Kidney epithelial cell (primary cell): Measurements from ENCODE around the gene LSM8. TPM values are rescaled to one million over a fixed set of nuclear protein-coding genes. Genes with fewer than 3 reads are reported as not detected.
A peak's percentile ranks its signal among the peaks of the same experiment; 100 is the strongest.

Experiments used
- DNase-seq: peaks from one replicate; pipeline ENCODE4 v3.0.0-alpha.2; 2010; ENCODE audit warnings: low read depth
- H3K27me3 ChIP-seq: 2 replicates; pipeline ENCODE4 v1.6.0; 2011; ENCODE audit warnings: low read length; ENCODE audit not compliant: control insufficient read depth, insufficient read depth
- H3K36me3 ChIP-seq: 2 replicates; pipeline ENCODE4 v1.5.1; 2011; ENCODE audit warnings: low read length; ENCODE audit not compliant: control insufficient read depth, insufficient read depth
- H3K4me3 ChIP-seq: 2 replicates; pipeline ENCODE4 v1.5.1; 2011; ENCODE audit warnings: low read depth, mild to moderate bottlenecking, control low read depth, low read length
- total RNA-seq: library from RNA; depleted of rRNA; stranded (reverse); fragments of >200 nt; gene quantifications from 2 replicates; pipeline ENCODE4 v1.2.3, GENCODE V29; 2015
- TF ChIP-seq, protein P1 (sequence below): IDR thresholded peaks from 2 replicates; pipeline ENCODE4 v1.5.1; 2011; ENCODE audit warnings: mild to moderate bottlenecking, moderate library complexity, low read length, control low read depth, inconsistent platforms; ENCODE audit not compliant: insufficient read depth, poor library complexity, severe bottlenecking

Gene LSM8
- total RNA-seq, 1 donor from 2014 or later, result 50.9 TPM

DNA sequence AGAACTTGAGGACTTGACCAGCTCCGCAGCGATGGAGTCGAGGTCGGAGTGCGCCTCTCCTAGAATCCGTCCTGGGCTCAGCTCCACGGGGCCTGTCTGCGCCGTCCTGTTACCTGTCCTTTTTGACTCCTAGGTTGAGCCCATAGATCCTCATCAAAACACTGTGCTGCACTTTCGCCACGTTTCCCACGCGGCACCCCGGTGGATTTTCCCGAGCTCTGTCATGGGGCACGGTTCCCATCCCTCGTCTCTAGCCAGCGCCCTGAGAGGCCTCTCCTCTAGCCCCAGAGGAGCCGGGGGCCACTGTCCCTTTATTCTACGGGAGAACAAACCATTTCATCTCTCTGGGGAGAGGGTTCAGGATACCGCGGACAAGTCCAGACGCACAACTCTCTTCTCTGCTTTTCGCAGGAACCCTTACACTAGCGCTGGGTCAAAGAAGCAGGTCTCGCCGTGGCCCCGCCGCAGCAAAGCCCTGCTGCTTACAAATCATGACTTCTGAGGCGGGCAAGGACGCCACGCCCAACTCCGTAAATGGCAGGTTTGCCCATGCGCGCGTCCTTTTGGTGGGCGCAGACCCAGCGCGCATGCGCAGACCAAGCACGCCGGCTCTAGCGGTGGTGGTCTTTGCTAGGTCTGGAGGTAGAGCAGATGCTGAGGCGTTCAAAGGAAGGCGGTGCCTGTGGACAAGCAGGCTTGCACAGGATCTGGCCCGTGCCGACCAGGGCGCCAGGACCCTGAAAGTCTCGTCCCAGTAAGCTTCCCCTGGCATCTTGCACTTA is 30.3 kb downstream of the LSM8 start:
- H3K4me3 ChIP-seq, result peak overlapping the region; percentile 66
- peak; percentile 55 for DNase-seq

DNA sequence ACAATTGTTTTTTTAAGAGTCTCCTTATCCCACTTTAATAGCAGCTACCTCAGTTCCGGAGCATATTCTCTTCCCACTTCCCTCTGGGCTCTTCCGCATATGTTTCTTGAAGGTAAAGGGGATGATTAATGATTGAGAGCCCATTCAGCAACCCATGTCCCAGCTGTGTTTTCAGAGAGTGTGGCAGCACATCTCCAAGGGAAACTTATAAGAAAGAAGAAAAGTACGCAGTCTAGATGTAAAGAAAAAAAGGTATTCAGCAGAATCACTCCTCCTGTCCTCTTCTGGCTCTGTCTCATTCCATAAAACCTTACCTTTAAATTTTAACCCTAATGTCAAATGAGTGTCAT is 30.8 kb downstream of the LSM8 start:
- Histone ChIP-seq H3K4me3 (peak overlapping the region; percentile 66), H3K27me3 (no peaks in the 10 kb centered on the region), H3K36me3 (no peaks in the 10 kb centered on the region)
- TF ChIP-seq, protein P1, sequence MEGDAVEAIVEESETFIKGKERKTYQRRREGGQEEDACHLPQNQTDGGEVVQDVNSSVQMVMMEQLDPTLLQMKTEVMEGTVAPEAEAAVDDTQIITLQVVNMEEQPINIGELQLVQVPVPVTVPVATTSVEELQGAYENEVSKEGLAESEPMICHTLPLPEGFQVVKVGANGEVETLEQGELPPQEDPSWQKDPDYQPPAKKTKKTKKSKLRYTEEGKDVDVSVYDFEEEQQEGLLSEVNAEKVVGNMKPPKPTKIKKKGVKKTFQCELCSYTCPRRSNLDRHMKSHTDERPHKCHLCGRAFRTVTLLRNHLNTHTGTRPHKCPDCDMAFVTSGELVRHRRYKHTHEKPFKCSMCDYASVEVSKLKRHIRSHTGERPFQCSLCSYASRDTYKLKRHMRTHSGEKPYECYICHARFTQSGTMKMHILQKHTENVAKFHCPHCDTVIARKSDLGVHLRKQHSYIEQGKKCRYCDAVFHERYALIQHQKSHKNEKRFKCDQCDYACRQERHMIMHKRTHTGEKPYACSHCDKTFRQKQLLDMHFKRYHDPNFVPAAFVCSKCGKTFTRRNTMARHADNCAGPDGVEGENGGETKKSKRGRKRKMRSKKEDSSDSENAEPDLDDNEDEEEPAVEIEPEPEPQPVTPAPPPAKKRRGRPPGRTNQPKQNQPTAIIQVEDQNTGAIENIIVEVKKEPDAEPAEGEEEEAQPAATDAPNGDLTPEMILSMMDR, result no peak
- DNase-seq, result no peak

More for the DNA sequence above, 30.3 kb downstream of the LSM8 start:
- H3K36me3 ChIP-seq, result no peaks in the 10 kb centered on the region
- TF ChIP-seq, protein P1, result no peak
- no peaks in the 10 kb centered on the region for H3K27me3 ChIP-seq

DNA sequence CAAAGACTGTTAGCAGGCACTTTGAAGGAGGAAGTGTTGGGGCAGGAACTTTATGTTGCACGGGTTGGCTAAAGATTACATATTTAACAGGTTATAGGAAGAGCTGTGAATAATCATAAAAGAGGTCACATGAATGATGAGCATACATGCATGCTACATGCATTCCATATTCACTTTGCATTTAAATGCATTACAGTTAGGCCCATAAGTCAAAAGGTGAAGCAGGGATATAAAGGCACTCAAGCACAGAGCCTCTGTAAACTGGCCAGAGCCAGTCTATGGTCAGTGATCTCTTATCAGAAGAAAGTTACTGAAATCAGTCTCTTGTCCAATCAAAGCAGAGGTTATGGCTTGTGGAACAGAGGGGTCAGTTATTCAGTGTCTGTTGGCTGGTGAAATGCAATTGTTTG is 33.3 kb downstream of the LSM8 start:
- TF ChIP-seq, protein P1, result no peak
- H3K27me3 ChIP-seq, result no peaks in the 10 kb centered on the region
- H3K4me3 ChIP-seq, result no peak overlapping the region
- no peaks in the 10 kb centered on the region for H3K36me3 ChIP-seq
- no peak for DNase-seq

DNA sequence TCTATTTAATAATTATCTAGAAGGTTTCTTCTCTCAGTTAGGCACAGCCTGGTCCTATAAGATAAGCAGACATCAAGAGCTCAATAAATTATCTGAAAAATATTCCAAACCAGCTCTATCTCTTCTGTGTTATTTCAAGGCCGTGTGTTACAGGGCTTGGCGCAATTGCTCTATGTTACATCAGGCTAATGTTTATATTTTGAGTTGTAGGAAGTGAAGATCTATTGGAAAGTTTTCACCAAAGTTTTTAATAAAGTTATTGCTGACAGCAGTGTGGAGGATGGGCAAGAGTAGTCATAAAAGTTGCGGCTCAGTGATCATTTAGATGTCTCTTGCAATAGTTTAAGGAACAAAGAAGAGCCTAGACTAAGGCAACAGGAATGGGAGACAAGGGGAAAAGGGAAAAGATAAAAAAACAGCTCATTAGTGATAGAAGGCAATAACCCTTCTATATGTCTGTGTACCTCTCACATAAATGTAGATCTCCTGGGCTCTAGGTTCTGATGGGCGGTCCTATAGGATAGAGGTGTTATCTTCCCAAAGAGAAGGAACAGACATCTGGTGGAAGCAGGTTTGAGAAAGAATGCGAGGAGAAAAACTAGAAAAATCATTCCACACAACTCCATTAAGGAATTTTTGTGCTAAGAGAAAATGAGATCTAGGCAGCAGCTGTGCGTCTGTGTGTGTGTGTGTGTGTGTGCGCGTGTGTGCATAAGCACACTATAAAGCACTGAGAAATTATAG is 34.6 kb downstream of the LSM8 start:
- Histone ChIP-seq H3K36me3 (no peaks in the 10 kb centered on the region), H3K4me3 (no peak overlapping the region), H3K27me3 (no peaks in the 10 kb centered on the region)
- no peak for DNase-seq
- TF ChIP-seq, protein P1, result no peak

DNA sequence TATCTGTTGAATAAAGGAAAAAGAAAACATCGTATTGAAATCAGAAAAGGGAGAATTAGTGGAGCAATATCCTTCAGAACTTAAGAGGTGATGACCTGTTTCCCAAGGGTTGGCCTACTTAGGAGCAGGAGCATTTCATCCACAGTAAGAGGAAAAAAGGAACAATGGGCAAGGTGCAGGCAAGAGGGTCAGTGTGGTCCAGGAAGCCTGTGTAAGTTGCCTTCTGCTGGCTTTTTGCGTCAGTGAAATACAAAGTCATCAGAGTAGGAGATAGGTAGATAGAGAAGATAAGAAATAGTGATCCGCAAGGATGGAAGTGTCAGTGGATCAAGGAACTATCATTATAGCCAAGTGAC is 35.2 kb downstream of the LSM8 start:
- TF ChIP-seq, protein P1, result no peak
- DNase-seq, result no peak
- Histone ChIP-seq H3K4me3 (no peak overlapping the region), H3K36me3 (no peaks in the 10 kb centered on the region), H3K27me3 (no peaks in the 10 kb centered on the region)
